WI38 (cell line): ENCODE data around the gene RBMS2.

Experiments used
- H3K4me3 ChIP-seq: 2 replicates; pipeline ENCODE4 v1.5.1; 2011; ENCODE audit warnings: low read depth, mild to moderate bottlenecking, control low read depth, low read length
- TF ChIP-seq, protein P1 (sequence below): IDR thresholded peaks from 2 replicates; pipeline ENCODE4 v1.5.1; 2012; ENCODE audit warnings: low read depth, mild to moderate bottlenecking, control low read depth, low read length

RBMS2 gene

GRCh38 chr12:56629459-56630179, 108.0 kb downstream of the RBMS2 start:
- TF ChIP-seq, protein P1, sequence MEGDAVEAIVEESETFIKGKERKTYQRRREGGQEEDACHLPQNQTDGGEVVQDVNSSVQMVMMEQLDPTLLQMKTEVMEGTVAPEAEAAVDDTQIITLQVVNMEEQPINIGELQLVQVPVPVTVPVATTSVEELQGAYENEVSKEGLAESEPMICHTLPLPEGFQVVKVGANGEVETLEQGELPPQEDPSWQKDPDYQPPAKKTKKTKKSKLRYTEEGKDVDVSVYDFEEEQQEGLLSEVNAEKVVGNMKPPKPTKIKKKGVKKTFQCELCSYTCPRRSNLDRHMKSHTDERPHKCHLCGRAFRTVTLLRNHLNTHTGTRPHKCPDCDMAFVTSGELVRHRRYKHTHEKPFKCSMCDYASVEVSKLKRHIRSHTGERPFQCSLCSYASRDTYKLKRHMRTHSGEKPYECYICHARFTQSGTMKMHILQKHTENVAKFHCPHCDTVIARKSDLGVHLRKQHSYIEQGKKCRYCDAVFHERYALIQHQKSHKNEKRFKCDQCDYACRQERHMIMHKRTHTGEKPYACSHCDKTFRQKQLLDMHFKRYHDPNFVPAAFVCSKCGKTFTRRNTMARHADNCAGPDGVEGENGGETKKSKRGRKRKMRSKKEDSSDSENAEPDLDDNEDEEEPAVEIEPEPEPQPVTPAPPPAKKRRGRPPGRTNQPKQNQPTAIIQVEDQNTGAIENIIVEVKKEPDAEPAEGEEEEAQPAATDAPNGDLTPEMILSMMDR = no peak
- peak overlapping the region; percentile 98 for H3K4me3 ChIP-seq

GRCh38 chr12:56630180-56630632, 108.6 kb downstream of the RBMS2 start, which contains the start of gene BAZ2A:
Gene BAZ2A, minus strand, starts transcription at chr12:56630326. Its CDS starts 12,796 bp downstream, at chr12:56617530.
- TF ChIP-seq, protein P1 = no peak
- peak within 1 kb of the TSS; percentile 98 for H3K4me3 ChIP-seq

DNA sequence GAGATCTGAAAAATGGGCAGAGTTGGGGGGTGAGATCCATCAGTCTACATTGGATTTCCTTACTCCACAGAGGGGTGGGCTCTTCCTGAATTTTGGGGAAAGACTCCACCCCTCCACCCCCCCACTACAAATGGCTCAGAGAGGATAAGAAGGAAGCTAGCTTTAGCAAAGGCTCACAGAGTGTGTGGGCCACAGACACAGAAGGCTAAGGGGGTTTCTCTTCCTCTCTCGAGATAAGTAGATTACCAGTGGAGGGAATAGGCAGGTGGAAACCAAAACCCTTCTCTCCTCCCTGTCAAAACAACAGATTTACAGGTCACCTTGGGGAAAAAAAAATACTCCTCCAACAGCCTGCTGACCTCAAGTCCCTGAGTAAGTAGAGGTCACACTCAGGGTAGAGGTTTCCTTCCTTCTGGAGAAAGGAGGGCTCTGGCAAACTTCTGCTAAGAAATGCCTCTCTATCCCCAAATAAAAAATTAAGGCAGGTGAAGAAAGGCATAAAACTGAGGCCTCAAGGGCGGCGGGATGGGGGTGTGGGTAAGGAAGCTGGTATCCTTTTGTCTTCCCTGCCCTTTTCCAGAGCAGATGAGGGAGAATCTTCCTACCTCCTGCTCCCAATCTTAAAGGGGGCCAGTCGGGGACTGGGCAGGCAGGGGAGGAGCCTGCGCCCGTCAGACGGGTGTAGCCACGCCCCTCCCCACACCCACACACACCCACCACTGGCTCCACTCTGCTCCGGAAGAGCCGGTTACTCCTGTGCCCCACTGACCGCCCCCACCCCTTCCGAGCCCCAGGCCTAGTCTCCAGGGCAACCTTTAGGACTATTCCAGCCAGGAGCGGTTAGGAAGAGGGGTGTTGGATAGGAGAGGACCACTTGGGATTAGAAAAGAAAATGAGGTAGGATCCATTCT, 110.4 kb downstream of the RBMS2 start:
- H3K4me3 ChIP-seq = peak overlapping the region; percentile 7; the same call in 1 of the 2 replicates
- TF ChIP-seq, protein P1 = no peak

DNA sequence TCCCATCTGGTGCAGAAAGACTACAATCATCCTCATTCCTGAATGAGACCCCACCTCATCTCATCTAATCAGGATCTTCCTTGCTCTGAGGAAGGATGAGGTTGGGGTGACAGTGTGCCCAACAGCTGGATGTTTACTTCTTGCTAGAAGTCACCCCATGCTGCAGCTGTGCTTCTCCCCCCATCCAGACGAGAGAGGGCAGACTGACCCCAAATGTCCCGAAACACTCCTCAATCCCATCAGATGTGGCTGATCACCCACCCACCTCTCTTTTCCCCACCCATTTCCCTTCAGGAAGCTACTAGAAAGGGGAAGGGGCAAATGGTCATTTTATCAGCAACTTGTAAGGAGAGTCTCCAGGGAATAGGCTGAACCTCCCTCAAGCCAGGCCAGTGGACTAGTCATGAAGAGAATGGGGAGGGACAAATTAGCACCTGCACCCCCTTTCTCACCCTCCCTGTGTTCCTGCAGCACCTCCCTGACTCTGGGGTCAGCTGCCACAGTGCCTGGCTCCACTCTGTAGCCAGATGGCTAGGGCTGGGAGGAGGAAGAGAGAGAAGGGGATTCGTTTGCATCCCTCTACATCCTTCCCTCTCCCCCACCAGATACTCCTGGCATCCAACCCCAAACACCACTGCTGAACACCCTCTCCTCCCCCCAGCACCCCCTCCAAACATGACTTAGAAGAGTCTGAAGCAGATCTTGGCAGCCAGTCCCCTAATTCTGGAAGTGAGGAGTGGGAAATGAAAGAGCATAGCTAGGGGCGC, 111.3 kb downstream of the RBMS2 start:
- peak overlapping the region; percentile 84 for H3K4me3 ChIP-seq
- TF ChIP-seq, protein P1 = no peak

GRCh38 chr12:56633468-56634241, 112.0 kb downstream of the RBMS2 start:
- TF ChIP-seq, protein P1 = no peak

DNA sequence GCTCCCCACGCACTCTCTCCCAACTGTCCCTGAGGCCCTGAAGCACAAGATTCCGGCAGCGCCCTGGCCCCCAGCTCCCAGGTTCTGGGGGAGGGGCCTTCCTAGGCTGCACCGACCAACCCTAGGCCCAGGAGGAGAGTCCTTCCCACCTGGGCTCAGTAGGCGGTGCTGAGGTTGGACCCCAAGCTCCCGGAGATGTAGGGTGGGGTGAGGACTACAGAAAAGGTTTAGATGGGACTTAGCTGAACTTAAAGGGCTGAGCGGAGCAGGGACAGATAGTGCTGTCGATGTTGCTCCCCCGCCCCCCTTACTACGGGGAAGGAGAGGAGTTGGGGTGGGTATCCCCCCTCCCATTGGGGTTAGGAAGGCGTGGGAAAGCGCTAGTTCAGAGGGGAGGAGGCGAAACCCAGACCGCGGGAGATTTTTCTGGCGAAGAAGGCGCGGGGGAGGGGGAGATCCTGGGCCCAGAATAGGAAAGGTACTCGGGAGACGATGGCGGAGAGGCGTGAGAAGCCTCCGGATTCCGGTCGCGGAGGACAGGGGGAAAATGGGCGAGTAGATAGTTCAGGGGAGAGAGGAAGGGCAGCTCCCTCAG, 112.7 kb downstream of the RBMS2 start:
- TF ChIP-seq, protein P1 = no peak
- peak overlapping the region; percentile 84 for H3K4me3 ChIP-seq

More at GRCh38 chr12:56633468-56634241, 112.0 kb downstream of the RBMS2 start:
- peak overlapping the region; percentile 84 for H3K4me3 ChIP-seq
